Stomach (tissue), 4 donors: ENCODE results near the gene RELN.

Source experiments
- CTCF ChIP-seq, 7 experiments: fragments of 450-650 bp in 4 of 7; fragments of 200-600 bp in 3 of 7; sonication (generic) in 3 of 7; IDR thresholded peaks; one replicate each; pipeline ENCODE4 v1.5.1; 2016 to 2019; ENCODE audit warnings: antibody characterized with exemption in 7 of 7, control low read depth in 2 of 7, mild to moderate bottlenecking in 1 of 7
- EP300 ChIP-seq: sonication (generic); formaldehyde crosslinking; IDR thresholded peaks from one replicate; pipeline ENCODE4 v1.6.1; 2017; ENCODE audit warnings: antibody characterized with exemption
- POLR2A ChIP-seq, 4 donors: fragments of 450-650 bp; IDR thresholded peaks; one replicate each; pipeline ENCODE4 v1.6.1; 2016; ENCODE audit warnings: antibody characterized with exemption in 4 of 4, control low read depth in 2 of 4, mild to moderate bottlenecking in 1 of 4, moderate library complexity in 1 of 4

DNA sequence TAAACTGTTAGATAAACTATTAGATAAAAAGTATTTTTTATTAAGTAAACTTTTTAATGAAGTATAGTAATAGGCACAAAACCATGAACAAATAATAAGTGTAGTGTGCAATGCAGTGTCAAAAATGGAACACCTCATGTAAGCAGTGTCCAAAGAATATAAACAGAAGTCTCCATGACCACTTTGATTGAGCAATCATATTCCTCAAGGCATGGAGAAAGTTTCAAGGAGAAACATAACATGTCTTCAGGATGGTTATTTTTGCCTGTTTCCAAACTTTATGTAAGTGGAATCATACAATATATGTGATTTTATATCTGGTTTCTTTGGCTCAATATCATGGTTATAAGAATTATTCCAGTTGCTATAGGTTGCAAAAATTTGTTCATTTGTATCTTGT lies 6.1 kb upstream of the RELN start:
- no peak for TF ChIP-seq CTCF (IDR thresholded peaks at IDR 0.05)
- TF ChIP-seq EP300, result no peak
- TF ChIP-seq POLR2A (IDR thresholded peaks at IDR 0.05), result no peak
